ENCODE data around the gene MAP3K15.

DNA sequence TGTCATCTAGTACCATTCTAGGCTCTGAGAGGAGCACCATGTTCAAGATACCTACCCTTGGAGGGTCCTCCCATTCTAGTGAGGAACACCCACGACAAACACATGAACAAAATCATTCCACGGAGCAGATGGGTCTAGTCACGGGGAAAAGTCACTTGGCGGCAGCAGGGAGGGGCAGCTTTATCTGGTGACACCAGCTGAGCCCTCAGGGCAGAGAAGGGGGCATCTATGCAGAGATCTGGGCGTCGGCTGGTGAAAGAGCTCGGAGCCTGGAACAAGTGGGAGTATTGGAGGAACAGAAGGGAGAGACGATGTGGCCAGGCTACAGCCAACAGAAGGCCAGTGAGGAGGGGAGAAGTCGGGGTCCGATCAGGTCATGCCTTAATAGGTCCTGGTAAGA is 183.5 kb downstream of the MAP3K15 start:
- TF ChIP-seq CTCF (optimal IDR thresholded peaks at IDR 0.05 in 1 of 3, IDR thresholded peaks at IDR 0.05 in 1 of 3, conservative IDR thresholded peaks at IDR 0.05 in 1 of 3; ENCODE audit: extremely low read depth in 1 of 3, insufficient read depth in 2 of 3, low read length in 3 of 3) (no peak), EZH2 (IDR thresholded peaks at IDR 0.05; ENCODE audit: low read length) (no peak)

Measured in keratinocyte (primary cell).